Ishikawa (cell line): ENCODE results near the gene FAM216A.

ENCODE experiments used
- CEBPB ChIP-seq: IDR thresholded peaks from 2 replicates; pipeline ENCODE4 v1.6.1; 2012
- CREB1 ChIP-seq: IDR thresholded peaks from 2 replicates; pipeline ENCODE4 v1.6.1; 2012; ENCODE audit warnings: low read depth
- EGR1 ChIP-seq: IDR thresholded peaks from 2 replicates; pipeline ENCODE4 v1.6.1; 2012
- EP300 ChIP-seq: IDR thresholded peaks from 2 replicates; pipeline ENCODE4 v1.6.1; 2012; ENCODE audit warnings: borderline replicate concordance
- FOXM1 ChIP-seq: IDR thresholded peaks from 2 replicates; pipeline ENCODE4 v1.6.1; 2012; ENCODE audit warnings: low read depth, borderline replicate concordance
- NFIC ChIP-seq: IDR thresholded peaks from 2 replicates; pipeline ENCODE4 v1.6.1; 2012
- RAD21 ChIP-seq: IDR thresholded peaks from 2 replicates; pipeline ENCODE4 v1.6.1; 2012; ENCODE audit warnings: low read depth
- REST ChIP-seq: IDR thresholded peaks from 2 replicates; pipeline ENCODE4 v1.6.1; 2012; ENCODE audit warnings: low read depth, mild to moderate bottlenecking
- TAF1 ChIP-seq: IDR thresholded peaks from 2 replicates; pipeline ENCODE4 v1.6.1; 2012; ENCODE audit warnings: low read depth, mild to moderate bottlenecking
- TCF12 ChIP-seq: IDR thresholded peaks from 2 replicates; pipeline ENCODE4 v1.6.1; 2012; ENCODE audit warnings: low read depth
- TEAD4 ChIP-seq: IDR thresholded peaks from 2 replicates; pipeline ENCODE4 v1.6.1; 2012
- USF1 ChIP-seq: IDR thresholded peaks from 2 replicates; pipeline ENCODE4 v1.6.1; 2012
- ZBTB7A ChIP-seq: IDR thresholded peaks from 2 replicates; pipeline ENCODE4 v1.6.1; 2012; ENCODE audit warnings: low read depth
- TF ChIP-seq, protein P1 (sequence below): IDR thresholded peaks from 2 replicates; pipeline ENCODE4 v1.6.1; 2012

Gene FAM216A

GRCh38 chr12:110503432-110503831, 34.8 kb downstream of the FAM216A start:
- TF ChIP-seq REST (no peak), FOXM1 (no peak)
- TF ChIP-seq, protein P1, sequence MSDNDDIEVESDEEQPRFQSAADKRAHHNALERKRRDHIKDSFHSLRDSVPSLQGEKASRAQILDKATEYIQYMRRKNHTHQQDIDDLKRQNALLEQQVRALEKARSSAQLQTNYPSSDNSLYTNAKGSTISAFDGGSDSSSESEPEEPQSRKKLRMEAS, result no peak

DNA sequence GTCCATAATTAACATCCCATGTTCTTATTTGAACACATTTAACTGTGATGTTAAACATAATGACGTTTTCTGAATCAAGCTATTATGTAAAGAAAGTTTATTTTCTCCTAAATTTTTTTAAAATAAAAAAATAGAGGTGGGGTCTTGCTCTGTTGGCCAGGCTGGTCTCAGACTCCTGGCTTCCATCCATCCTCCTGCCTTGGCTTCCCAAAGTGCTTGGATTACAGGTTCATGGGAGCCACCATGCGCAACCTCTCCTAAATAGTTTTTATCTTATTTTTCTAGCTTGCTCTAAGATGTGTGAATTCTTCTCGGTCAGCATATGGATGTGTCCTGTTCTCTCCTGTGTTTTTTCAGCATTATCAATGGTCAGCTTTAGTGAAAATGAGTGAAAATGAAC, 36.7 kb downstream of the FAM216A start:
- TF ChIP-seq FOXM1, result no peak
- no peak for TF ChIP-seq CREB1

DNA sequence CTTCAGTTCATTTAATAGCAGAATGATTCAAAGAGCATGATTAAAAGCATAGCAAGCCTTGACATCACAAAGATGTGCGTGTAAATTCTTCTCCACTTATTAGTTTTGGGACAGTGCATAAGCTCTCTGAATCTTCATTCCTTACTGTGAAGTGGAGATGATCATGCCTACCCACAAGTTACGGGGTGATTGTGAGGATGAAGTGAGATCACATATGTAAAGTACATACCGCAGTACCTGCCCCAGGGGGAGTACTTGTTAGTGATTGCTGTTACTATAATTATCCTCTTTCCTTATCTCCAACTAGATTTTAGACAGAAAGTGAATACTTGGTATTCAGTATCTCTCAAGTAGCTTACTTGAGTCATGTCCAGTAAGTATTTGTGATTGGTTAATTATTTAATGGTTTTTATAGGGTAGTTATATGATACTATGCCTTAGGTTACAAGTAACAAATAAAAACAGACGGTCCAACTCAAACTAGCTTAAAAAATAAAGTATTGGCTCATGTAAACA, 39.5 kb downstream of the FAM216A start:
- TF ChIP-seq EGR1 (no peak), RAD21 (no peak), TEAD4 (no peak), CEBPB (no peak), TCF12 (no peak), FOXM1 (no peak), CREB1 (no peak)
- TF ChIP-seq, protein P1, result no peak

GRCh38 chr12:110513842-110514241, 45.2 kb downstream of the FAM216A start:
- TF ChIP-seq TEAD4 (no peak), EGR1 (no peak), ZBTB7A (no peak), CREB1 (no peak), RAD21 (no peak), NFIC (no peak), TAF1 (no peak), FOXM1 (no peak)

DNA sequence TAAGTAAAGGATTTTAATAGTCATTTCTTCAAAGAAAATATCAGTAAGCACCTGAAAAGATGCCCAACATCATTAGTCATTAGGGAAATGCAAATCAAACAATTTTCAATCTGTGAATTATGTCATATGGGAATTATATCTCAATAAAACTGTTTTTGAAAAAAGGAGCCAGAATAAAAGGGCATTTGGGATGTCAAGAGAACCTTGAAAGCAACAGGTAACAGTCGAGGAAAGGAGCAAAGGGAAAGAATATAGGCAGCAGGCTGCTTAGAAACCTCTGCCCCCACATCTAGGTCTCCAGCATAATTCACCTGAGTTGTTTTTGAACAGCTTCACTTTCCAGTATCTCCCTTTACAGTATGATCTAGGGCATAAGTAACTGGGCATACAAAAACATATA, 45.7 kb downstream of the FAM216A start:
- TF ChIP-seq REST (no peak), NFIC (no peak), EP300 (no peak), TEAD4 (no peak), ZBTB7A (no peak)

- TF ChIP-seq NFIC, result no peak
- TF ChIP-seq RAD21, result no peak
- no peak for TF ChIP-seq EGR1
- TF ChIP-seq CEBPB, result no peak
- no peak for TF ChIP-seq ZBTB7A
- TF ChIP-seq TEAD4, result no peak
- TF ChIP-seq FOXM1, result no peak
Observed at GRCh38 chr12:110516995-110517394, 48.4 kb downstream of the FAM216A start.

GRCh38 chr12:110528277-110528839, 59.7 kb downstream of the FAM216A start:
- TF ChIP-seq USF1, result no peak
- no peak for TF ChIP-seq EGR1
- TF ChIP-seq ZBTB7A, result no peak
- TF ChIP-seq TAF1, result no peak
- TF ChIP-seq, protein P1, result no peak
- TF ChIP-seq FOXM1, result no peak
- no peak for TF ChIP-seq CREB1
- TF ChIP-seq NFIC, result no peak
- no peak for TF ChIP-seq RAD21
- no peak for TF ChIP-seq CEBPB
- TF ChIP-seq REST, result no peak
- no peak for TF ChIP-seq EP300
